IMR-90 (cell line): ENCODE results near the gene JMJD1C. TPM values are rescaled to one million over a fixed set of nuclear protein-coding genes. Genes with fewer than 3 reads are reported as not detected.

Experiments used
- ATAC-seq: fragments of 200-7000 bp; cut with Tn5 transposase; 2 replicates; pipeline ENCODE4 v1.9.1; 2020; ENCODE audit warnings: low read depth, mild to moderate bottlenecking, moderate library complexity
- BruUV-seq: library from RNA; stranded (reverse); fragments of 400-500 nt; replicated peaks from 2 replicates; lab custom pipeline; 2021; lab: Mats Ljungman, UMichigan
- CTCF ChIA-PET: fragments of 300-600 bp; formaldehyde crosslinking; extraction: SDS; loops from one replicate; lab custom pipeline; 2021; ENCODE audit warnings: antibody characterized with exemption; lab: Yijun Ruan, JAX
- POLR2A ChIA-PET: fragments of 300-600 bp; sonication (Branson Sonifier 250); formaldehyde crosslinking; loops from one replicate; lab custom pipeline; 2022; ENCODE audit warnings: antibody characterized with exemption; ENCODE audit not compliant: unreplicated experiment; lab: Charles Lee
- DNase-seq: peaks from one replicate; pipeline ENCODE4 v3.0.0; 2013
- H2AFZ ChIP-seq: replicated peaks from 2 replicates; pipeline ENCODE3; 2013; ENCODE audit warnings: low read length, mild to moderate bottlenecking; ENCODE audit not compliant: poor library complexity
- H2AK5ac ChIP-seq: 2 replicates; pipeline ENCODE4 v1.6.1; 2013; ENCODE audit warnings: low read depth, low read length, inconsistent platforms
- H2AK9ac ChIP-seq: replicated peaks from 2 replicates; pipeline ENCODE3; 2013; ENCODE audit warnings: mild to moderate bottlenecking, low read depth, low read length, moderate library complexity; ENCODE audit not compliant: poor library complexity
- H2BK120ac ChIP-seq: 2 replicates; pipeline ENCODE4 v1.6.1; 2013; ENCODE audit warnings: low read depth, low read length, inconsistent platforms
- H2BK15ac ChIP-seq: 3 replicates; pipeline ENCODE4 v1.6.1; 2013; ENCODE audit warnings: low read depth, low read length, inconsistent platforms
- H2BK20ac ChIP-seq: 2 replicates; pipeline ENCODE4 v1.6.1; 2013; ENCODE audit warnings: low read depth, mild to moderate bottlenecking, inconsistent platforms, low read length, moderate library complexity
- H2BK5ac ChIP-seq: 2 replicates; pipeline ENCODE4 v1.6.1; 2013; ENCODE audit warnings: mild to moderate bottlenecking, low read depth, low read length, inconsistent platforms; ENCODE audit not compliant: poor library complexity, severe bottlenecking
- H3K14ac ChIP-seq: replicated peaks from 2 replicates; pipeline ENCODE4 v1.6.1; 2013; ENCODE audit warnings: low read depth, low read length, inconsistent platforms
- H3K18ac ChIP-seq: 2 replicates; pipeline ENCODE4 v1.6.1; 2013; ENCODE audit warnings: low read depth, low read length, control low read depth
- H3K23ac ChIP-seq: 2 replicates; pipeline ENCODE4 v1.6.1; 2013; ENCODE audit warnings: low read depth, low read length, inconsistent platforms
- H3K27ac ChIP-seq: 2 replicates; pipeline ENCODE4 v1.5.1; 2013; ENCODE audit warnings: mild to moderate bottlenecking, control low read depth, low read length; ENCODE audit not compliant: insufficient read depth
- H3K27me3 ChIP-seq: 2 replicates; pipeline ENCODE4 v1.6.1; 2013; ENCODE audit warnings: low read length; ENCODE audit not compliant: control insufficient read depth, insufficient read depth
- H3K36me3 ChIP-seq: 2 replicates; pipeline ENCODE4 v1.6.1; 2013; ENCODE audit warnings: low read length, mixed read lengths; ENCODE audit not compliant: control insufficient read depth, insufficient read depth
- H3K4ac ChIP-seq: 2 replicates; pipeline ENCODE4 v1.6.1; 2013; ENCODE audit warnings: low read depth, low read length, inconsistent platforms
- H3K4me1 ChIP-seq: 2 replicates; pipeline ENCODE4 v1.6.1; 2013; ENCODE audit warnings: low read length, mixed read lengths; ENCODE audit not compliant: control insufficient read depth, insufficient read depth
- H3K4me2 ChIP-seq: 2 replicates; pipeline ENCODE4 v1.6.1; 2013; ENCODE audit warnings: low read depth, mild to moderate bottlenecking, control low read depth, low read length, moderate library complexity
- H3K4me3 ChIP-seq: 2 replicates; pipeline ENCODE4 v1.5.1; 2013; ENCODE audit warnings: low read depth, mild to moderate bottlenecking, control low read depth, low read length, moderate library complexity; ENCODE audit not compliant: insufficient read depth
- H3K56ac ChIP-seq: 2 replicates; pipeline ENCODE4 v1.6.1; 2013; ENCODE audit warnings: low read length, inconsistent platforms; ENCODE audit not compliant: insufficient read depth; ENCODE audit errors: extremely low read depth
- H3K79me1 ChIP-seq, 2 experiments: 2 replicates each; pipeline ENCODE4 v1.6.1; 2013; ENCODE audit warnings: low read length in 2 of 2, inconsistent platforms in 1 of 2, low read depth in 1 of 2
- H3K9ac ChIP-seq: 2 replicates; pipeline ENCODE4 v1.6.1; 2013; ENCODE audit warnings: low read depth, low read length, control low read depth
- H3K9me1 ChIP-seq: 2 replicates; pipeline ENCODE4 v1.6.1; 2013; ENCODE audit warnings: low read length, inconsistent platforms; ENCODE audit not compliant: insufficient read depth
- H3K9me3 ChIP-seq: 2 replicates; pipeline ENCODE4 v1.6.1; 2013; ENCODE audit warnings: low read length; ENCODE audit not compliant: control insufficient read depth, insufficient read depth
- H4K20me1 ChIP-seq: 2 replicates; pipeline ENCODE4 v1.6.1; 2013; ENCODE audit warnings: low read length, inconsistent platforms; ENCODE audit not compliant: insufficient read depth
- H4K5ac ChIP-seq: 2 replicates; pipeline ENCODE4 v1.6.1; 2013; ENCODE audit warnings: mild to moderate bottlenecking, low read depth, low read length, control low read depth
- H4K8ac ChIP-seq, 2 experiments: 2 replicates each; pipeline ENCODE4 v1.6.1; 2013; ENCODE audit warnings: low read depth in 2 of 2, low read length in 2 of 2, control low read depth in 1 of 2, inconsistent platforms in 1 of 2
- H4K91ac ChIP-seq: 2 replicates; pipeline ENCODE4 v1.6.1; 2013; ENCODE audit warnings: low read depth, low read length, inconsistent platforms; ENCODE audit not compliant: insufficient read depth
- BHLHE40 ChIP-seq: fragments of 150-350 bp; IDR thresholded peaks from 2 replicates; pipeline ENCODE4 v1.6.1; 2016; ENCODE audit warnings: mild to moderate bottlenecking, low read depth, low read length
- ELK1 ChIP-seq: fragments of 150-350 bp; IDR thresholded peaks from 2 replicates; pipeline ENCODE4 v1.6.1; 2016; ENCODE audit warnings: low read depth, mild to moderate bottlenecking, low read length, moderate library complexity, borderline replicate concordance
- MAFK ChIP-seq: IDR thresholded peaks from 2 replicates; pipeline ENCODE4 v1.6.1; 2012; ENCODE audit warnings: low read depth, low read length, improper control_type of control experiment
- MXI1 ChIP-seq: IDR thresholded peaks from 2 replicates; pipeline ENCODE4 v1.6.1; 2012; ENCODE audit warnings: low read depth, mild to moderate bottlenecking, low read length, moderate library complexity, borderline replicate concordance
- NFE2L2 ChIP-seq: fragments of 150-350 bp; IDR thresholded peaks from 2 replicates; pipeline ENCODE4 v1.6.1; 2016; ENCODE audit warnings: low read depth, mild to moderate bottlenecking, low read length
- POLR2A ChIP-seq: IDR thresholded peaks from 2 replicates; pipeline ENCODE4 v1.6.1; 2012; ENCODE audit warnings: mild to moderate bottlenecking, low read depth, low read length
- RAD21 ChIP-seq: IDR thresholded peaks from 2 replicates; pipeline ENCODE4 v1.6.1; 2012; ENCODE audit warnings: low read length, improper control_type of control experiment
- RCOR1 ChIP-seq: IDR thresholded peaks from 2 replicates; pipeline ENCODE4 v1.6.1; 2012; ENCODE audit warnings: mild to moderate bottlenecking, low read length, improper control_type of control experiment; ENCODE audit not compliant: insufficient replicate concordance
- WGBS, 2 experiments: methylation state at CpG; one replicate each; pipeline versions ENCODE4 v1.1.5 to v1.1.7; 2013; ENCODE audit warnings: missing lambda C conversion rate in 2 of 2; ENCODE audit not compliant: insufficient read length in 1 of 2; ENCODE audit errors: extremely low coverage in 2 of 2; 5-methylcytosine and 5-hydroxymethylcytosine counted together
- dilution Hi-C: fragments of 300-500 bp; cut with HindIII; formaldehyde crosslinking; loops from one replicate; pipeline ENCODE4 v1.14.3; 2018; ENCODE audit warnings: low sequenced_read_pairs; ENCODE audit not compliant: unreplicated experiment
- in situ Hi-C: fragments of 300-500 bp; cut with MboI; formaldehyde crosslinking; loops from 3 replicates; pipeline ENCODE4 v1.14.3; 2019; ENCODE audit warnings: low sequenced_read_pairs, inconsistent platforms, mixed read lengths
- intact Hi-C: fragments of 100-400 bp; cut with micrococcal nuclease; formaldehyde crosslinking; loops from 2 replicates; pipeline ENCODE4 v1.10.0; 2022
- polyA plus RNA-seq, 3 experiments: library from polyadenylated mRNA; depleted of rRNA; stranded (reverse); fragments of >200 nt; gene quantifications; 2 replicates each; pipeline ENCODE4 v1.2.3, GENCODE V29; 2012; ENCODE audit warnings: low replicate concordance in 1 of 3
- total RNA-seq: library from RNA; depleted of rRNA; stranded (reverse); fragments of >200 nt; gene quantifications from 2 replicates; pipeline ENCODE4 v1.2.3, GENCODE V29; 2012

Gene JMJD1C
- total and polyA plus RNA-seq, 2 of the 4 experiments (the other 2 are of a cell fraction), result 15.6 to 96.8 TPM

GRCh38 chr10:63515002-63515763 lies 49.4 kb upstream of the JMJD1C start (continued):
- TF ChIP-seq RCOR1 (no peak), RAD21 (no peak), MAFK (no peak), POLR2A (no peak)

- H3K14ac ChIP-seq, result no peak overlapping the region
- dilution Hi-C loops, result no loop called here
- no peak overlapping the region for H3K4me2 ChIP-seq
- peaks cover 13% of the 10 kb centered on the region for H4K20me1 ChIP-seq
- no peak overlapping the region for H3K9ac ChIP-seq
- no peaks in the 10 kb centered on the region for H3K27me3 ChIP-seq
- no peak overlapping the region for H2BK20ac ChIP-seq
- H4K8ac ChIP-seq, result no peak overlapping the region
- ChIA-PET CTCF (interaction anchor here (0.6 kb wide), 1 partner anchor 306 kb away, joined by 3 read pairs; no protein-coding TSS in a partner anchor), POLR2A (no interaction called here)
- no peak overlapping the region for H3K18ac ChIP-seq
- H3K36me3 ChIP-seq, result no peaks in the 10 kb centered on the region
- TF ChIP-seq MXI1, result no peak
- TF ChIP-seq NFE2L2, result no peak
- no peak for TF ChIP-seq BHLHE40
- TF ChIP-seq RAD21, result no peak
- no peak for TF ChIP-seq ELK1
- TF ChIP-seq MAFK, result no peak
- no TSS peak for BruUV-seq
- H2BK5ac ChIP-seq, result no peak overlapping the region
- H3K56ac ChIP-seq, result no peak overlapping the region
- peaks cover 22 to 54% of the 10 kb centered on the region in 2 experiments for H3K79me1 ChIP-seq
- intact Hi-C loops, result no loop called here
- H3K4me1 ChIP-seq, result 0 out of 2 replicates have a peak, but pooled peaks cover 3% of the 10 kb centered on the region
- no peak overlapping the region for H3K27ac ChIP-seq
- H2AFZ ChIP-seq, result no peak overlapping the region
- H3K4me3 ChIP-seq, result no peak overlapping the region
- no peak for DNase-seq
- no peak overlapping the region for H3K4ac ChIP-seq
- H2BK120ac ChIP-seq, result no peak overlapping the region
- H3K9me1 ChIP-seq, result 0 out of 2 replicates have a peak, but pooled peaks cover 2% of the 10 kb centered on the region
- no peaks in the 10 kb centered on the region for H3K9me3 ChIP-seq
- H4K91ac ChIP-seq, result no peak overlapping the region
- in situ Hi-C loops, result no loop called here
- H3K23ac ChIP-seq, result no peak overlapping the region
- no CpG with 5 or more reads among the region's 1 CpG for WGBS, 2 experiments
- no peak overlapping the region for H4K5ac ChIP-seq
- H2BK15ac ChIP-seq, result no peak overlapping the region
- H2AK9ac ChIP-seq, result no peak overlapping the region
- no peak for ATAC-seq
- no peak overlapping the region for H2AK5ac ChIP-seq
These were observed 40.8 kb upstream of the JMJD1C start for GRCh38 chr10:63506554-63506953.
